ENCODE measurements around the gene ADM5. TPM values are rescaled to one million over a fixed set of nuclear protein-coding genes. Genes with fewer than 3 reads are reported as not detected.
"Not testable (repeated sequence)": the region's sequence is repeated elsewhere in the genome, so short reads cannot be mapped to it uniquely, and the experiment has no call there.

Gene ADM5
- total RNA-seq, 1 donor from 2014 or later, result 0.19 TPM

GRCh38 chr19:49690656-49691242 lies 1.4 kb downstream of the ADM5 start, which contains the start of gene CPT1C:
CPT1C (plus strand) TSS chr19:49691116; CDS start chr19:49692253, 1,137 bp downstream.
- intact Hi-C loops (cut with DNase I), result no loop called here
- DNase-seq (ENCODE audit: low spot score), result peak; percentile 86

- intact Hi-C loops (cut with DNase I), result no loop called here
Measured at GRCh38 chr19:49691243-49692146, 2.1 kb downstream of the ADM5 start.

GRCh38 chr19:49692147-49692506 lies 2.7 kb downstream of the ADM5 start:
- DNase-seq (ENCODE audit: low spot score), result no peak
- intact Hi-C loops (cut with DNase I), result no loop called here

More at GRCh38 chr19:49691243-49692146, 2.1 kb downstream of the ADM5 start:
- no peak for DNase-seq (ENCODE audit: low spot score)

- intact Hi-C loops (cut with DNase I), result no loop called here
- DNase-seq (ENCODE audit: low spot score), result no peak
Measured at GRCh38 chr19:49696115-49696514, 6.7 kb downstream of the ADM5 start.

- intact Hi-C loops (cut with DNase I), result no loop called here
- DNase-seq (ENCODE audit: low spot score), result no peak
Measured at GRCh38 chr19:49696865-49697264, 7.5 kb downstream of the ADM5 start.

GRCh38 chr19:49699364-49699763 lies 10.0 kb downstream of the ADM5 start:
- intact Hi-C loops (cut with DNase I), result no loop called here
- no peak for DNase-seq (ENCODE audit: low spot score)

GRCh38 chr19:49700563-49700962 lies 11.2 kb downstream of the ADM5 start:
- intact Hi-C loops (cut with DNase I), result no loop called here
- no peak for DNase-seq (ENCODE audit: low spot score)

DNA sequence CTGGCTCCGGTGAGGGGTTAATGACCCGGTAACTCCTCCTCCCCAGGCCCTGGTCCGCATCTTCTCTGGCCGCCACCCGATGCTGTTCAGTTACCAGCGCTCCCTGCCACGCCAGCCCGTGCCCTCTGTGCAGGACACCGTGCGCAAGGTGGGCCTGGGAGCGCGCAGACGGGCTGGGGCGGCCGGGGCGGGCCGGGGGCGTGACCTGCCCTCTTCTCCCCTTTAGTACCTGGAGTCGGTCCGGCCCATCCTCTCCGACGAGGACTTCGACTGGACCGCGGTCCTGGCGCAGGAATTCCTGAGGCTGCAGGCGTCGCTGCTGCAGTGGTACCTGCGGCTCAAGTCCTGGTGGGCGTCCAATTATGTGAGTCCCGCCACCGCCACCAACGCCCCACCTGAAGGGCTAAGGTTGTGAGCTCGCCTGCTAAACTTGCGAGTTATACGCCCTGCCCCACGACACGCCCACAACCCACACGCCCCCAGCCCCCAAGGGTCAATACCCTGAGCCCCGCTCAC lies 11.9 kb downstream of the ADM5 start:
- DNase-seq (ENCODE audit: low spot score), result no peak

DNA sequence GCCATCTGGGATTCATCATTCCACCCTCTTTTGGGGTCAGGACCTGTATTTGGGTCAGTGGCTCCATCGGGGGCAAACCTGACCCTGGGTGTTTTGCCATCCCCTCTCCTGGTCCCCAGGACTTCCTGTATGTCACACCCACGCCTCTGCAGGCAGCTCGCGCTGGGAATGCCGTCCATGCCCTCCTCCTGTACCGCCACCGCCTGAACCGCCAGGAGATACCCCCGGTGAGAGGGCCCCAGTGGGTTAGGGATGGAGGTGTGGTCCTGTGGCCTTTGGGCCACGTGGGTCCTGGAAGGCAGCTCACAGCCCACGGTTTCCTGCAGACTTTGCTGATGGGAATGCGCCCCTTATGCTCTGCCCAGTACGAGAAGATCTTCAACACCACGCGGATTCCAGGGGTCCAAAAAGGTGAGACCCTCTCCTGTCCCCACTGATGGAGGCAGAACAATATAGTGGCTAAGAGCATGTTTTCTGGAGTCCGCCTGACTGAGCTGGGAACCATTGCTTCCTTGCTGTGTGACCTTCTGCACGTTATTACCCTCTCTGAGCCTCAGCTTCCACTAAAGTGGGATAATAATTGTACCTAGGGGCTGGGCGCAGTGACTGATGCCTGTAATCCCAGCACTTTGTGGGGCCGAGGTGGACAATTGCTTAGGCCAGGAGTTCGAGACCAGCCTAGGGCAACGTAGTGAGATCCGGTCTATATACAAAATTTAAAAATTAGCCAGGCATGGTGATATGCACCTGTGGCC lies 15.7 kb downstream of the ADM5 start:
- DNase-seq (ENCODE audit: low spot score), result no peak
- intact Hi-C loops (cut with DNase I), result no loop called here

More for the DNA sequence above, 11.9 kb downstream of the ADM5 start:
- intact Hi-C loops (cut with DNase I), result no loop called here

DNA sequence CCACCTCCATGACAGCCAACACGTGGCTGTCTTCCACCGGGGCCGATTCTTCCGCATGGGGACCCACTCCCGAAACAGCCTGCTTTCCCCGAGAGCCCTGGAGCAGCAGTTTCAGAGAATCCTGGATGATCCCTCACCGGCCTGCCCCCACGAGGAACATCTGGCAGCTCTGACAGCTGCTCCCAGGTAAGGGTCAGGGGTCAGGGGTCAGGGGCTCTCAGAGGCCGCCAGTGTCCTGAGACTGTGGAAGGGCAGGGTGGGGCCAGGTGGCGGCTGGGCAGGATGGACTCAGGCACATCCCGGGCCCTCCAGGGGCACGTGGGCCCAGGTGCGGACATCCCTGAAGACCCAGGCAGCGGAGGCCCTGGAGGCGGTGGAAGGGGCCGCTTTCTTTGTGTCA lies 16.5 kb downstream of the ADM5 start:
- intact Hi-C loops (cut with DNase I), result no loop called here
- DNase-seq (ENCODE audit: low spot score), result no peak

DNA sequence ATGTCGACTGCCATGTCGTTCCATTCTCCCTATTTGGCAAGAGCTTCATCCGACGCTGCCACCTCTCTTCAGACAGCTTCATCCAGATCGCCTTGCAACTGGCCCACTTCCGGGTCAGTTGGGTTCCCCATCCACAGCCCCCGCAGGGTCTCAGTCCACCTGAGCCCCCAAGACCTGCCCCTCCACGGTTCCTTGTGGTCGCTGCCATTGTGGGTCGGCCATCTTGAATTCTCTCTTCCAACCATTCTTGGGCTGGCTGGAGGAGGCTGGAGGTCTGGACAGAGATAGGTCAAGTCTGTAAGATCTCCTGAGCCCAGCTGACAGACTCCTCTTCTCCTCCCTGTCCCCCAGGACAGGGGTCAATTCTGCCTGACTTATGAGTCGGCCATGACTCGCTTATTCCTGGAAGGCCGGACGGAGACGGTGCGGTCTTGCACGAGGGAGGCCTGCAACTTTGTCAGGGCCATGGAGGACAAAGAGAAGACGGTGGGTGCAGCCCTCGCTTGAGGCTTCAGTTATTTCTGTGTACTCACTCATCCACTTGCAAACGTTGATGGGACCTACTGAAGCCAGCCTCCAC lies 21.1 kb downstream of the ADM5 start:
- no peak for DNase-seq (ENCODE audit: low spot score)
- intact Hi-C loops (cut with DNase I), result no loop called here

DNA sequence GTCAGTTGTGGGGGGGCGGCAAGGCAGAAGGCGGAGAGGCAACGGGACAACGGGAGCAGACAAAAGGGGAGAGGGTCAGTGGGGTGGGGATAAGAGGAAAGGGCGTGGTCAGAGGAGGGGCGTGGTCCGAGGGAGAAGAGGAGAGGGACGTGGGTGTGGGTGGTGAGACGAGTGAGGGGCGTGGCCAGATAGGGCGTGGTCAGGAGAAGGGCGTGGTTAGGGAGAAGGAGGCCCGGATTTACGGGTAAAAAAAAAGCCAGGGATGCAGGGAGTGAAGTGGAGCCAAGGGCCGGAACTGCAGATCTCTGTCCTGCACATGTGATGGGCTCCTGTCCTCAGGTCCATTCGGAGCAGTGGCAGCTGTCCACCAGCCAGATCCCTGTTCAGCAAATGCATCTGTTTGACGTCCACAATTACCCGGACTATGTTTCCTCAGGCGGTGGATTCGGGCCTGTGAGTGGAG lies 23.0 kb downstream of the ADM5 start:
- intact Hi-C loops (cut with DNase I), result no loop called here
- DNase-seq (ENCODE audit: low spot score), result no peak

DNA sequence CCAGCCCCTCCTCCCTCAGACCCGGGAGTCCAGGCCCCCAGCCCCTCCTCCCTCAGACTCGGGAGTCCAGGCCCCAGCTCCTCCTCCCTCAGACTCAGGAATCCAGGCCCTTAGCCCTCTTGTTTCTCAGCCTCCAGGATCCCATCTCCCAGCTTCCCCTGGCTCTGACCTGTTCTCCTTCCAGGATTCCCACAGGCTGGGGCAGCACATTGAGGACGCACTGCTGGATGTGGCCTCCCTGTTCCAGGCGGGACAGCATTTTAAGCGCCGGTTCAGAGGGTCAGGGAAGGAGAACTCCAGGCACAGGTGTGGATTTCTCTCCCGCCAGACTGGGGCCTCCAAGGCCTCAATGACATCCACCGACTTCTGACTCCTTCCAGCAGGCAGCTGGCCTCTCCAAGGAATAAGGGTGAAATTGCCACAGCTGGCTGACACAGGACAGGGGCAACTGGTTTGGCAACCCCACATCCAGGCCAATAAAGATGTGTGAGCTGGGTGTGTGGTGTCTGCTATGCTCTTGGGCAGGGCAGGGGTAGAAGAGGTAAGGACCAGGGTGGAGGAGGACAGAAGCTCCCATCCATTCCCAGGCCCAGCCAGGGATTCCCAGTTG lies 23.9 kb downstream of the ADM5 start:
- DNase-seq (ENCODE audit: low spot score), result no peak
- intact Hi-C loops (cut with DNase I), result no loop called here

- no peak for DNase-seq (ENCODE audit: low spot score)
- intact Hi-C loops (cut with DNase I), result no loop called here
Measured at GRCh38 chr19:49716154-49716553, 26.8 kb downstream of the ADM5 start.

DNA sequence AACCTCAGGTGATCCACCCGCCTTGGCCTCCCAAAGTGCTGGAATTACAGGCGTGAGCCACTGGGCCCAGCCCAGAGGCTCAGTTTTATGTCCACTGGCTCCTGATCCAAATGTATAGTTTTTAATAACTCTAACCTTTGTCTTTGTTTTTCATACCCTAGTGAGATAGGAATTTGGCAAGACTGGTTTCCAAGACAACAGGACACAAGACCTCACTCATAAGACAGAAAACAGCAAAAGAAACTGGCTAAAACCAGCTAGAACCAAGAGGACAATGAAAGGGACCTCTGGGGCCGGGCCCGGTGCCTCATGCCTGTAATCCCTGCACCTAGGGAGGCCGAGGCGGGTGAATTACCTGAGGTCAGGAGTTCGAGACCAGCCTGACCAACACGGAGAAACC lies 29.1 kb downstream of the ADM5 start:
- intact Hi-C loops (cut with DNase I), result no loop called here
- no peak for DNase-seq (ENCODE audit: low spot score)

- DNase-seq (ENCODE audit: low spot score), result no peak
- intact Hi-C loops (cut with DNase I), result no loop called here
Measured at GRCh38 chr19:49718991-49719390, 29.6 kb downstream of the ADM5 start.

DNA sequence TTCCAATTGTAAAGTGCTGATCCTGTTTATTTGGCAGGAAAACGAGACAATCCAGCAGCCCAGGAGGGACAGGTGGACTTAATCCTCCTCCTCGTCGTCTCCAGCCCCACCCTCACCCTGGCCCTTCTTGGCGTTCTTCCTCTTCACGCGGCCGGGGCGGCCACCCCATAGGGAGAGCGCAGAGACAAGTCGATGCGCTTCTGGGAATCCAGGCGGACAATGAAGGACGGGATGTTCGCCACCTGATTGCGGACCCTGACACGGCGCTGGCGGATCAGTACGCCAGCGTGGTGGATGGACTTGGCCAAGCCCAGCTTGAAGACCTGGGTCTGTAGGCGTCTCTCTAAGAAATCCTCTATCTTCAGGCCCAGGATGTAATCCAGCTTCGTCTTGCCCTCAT lies 30.0 kb downstream of the ADM5 start:
- intact Hi-C loops (cut with DNase I); DNase-seq (ENCODE audit: low spot score): not testable (repeated sequence)

DNA sequence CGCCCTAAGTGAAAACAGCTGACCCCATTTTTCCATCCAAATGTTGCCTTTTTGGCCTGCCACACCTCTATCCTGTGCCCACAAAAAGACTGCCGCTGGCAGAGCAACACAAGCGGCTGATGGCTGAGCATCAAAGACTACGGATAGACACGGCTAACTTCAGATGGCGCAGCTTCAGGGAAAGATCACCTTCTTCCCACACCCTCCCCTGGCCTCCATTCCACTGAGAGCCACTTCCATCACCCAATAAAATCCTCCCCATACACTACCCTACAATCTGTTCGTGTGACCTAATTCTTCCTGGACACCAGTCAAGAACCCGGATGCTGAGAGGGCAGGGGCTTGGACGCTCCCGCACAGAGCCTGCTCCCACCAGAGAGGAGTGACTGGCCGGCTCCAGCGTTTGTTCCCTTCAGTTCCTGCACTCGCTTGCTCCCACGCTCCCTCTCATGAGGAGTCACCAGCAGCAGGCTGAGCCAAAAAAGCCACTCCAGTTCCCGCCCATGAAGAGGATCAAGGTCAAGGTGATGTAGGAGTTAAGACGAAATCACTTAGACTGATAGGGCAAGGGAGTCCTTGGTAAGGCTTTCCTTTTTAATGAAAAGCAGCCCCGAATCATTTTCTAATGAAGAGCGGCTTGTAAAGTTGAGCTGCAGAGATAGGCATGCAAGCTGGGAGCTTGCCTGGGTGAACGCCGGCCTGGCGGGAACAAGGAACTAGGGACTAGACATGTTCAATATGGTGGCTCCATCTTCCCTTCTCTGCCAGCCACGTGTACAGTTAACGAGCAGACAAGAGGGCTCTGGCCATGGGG lies 38.0 kb downstream of the ADM5 start:
- DNase-seq (ENCODE audit: low spot score), result no peak
- intact Hi-C loops (cut with DNase I), result no loop called here

All from cardiac septum (tissue), 1 donor.